Activated CD8-positive, alpha-beta memory T cell treated with anti-CD3 and anti-CD28 coated beads, Interleukin-2, amount 50 U/mL, for 24 hours (primary cell): ENCODE measurements around the gene FAM47E.
"Not testable (repeated sequence)": the region's sequence is repeated elsewhere in the genome, so short reads cannot be mapped to it uniquely, and the experiment has no call there.

Experiments
- DNase-seq: peaks from one replicate; pipeline ENCODE4 v3.0.0-alpha.2; 2020; ENCODE audit errors: extremely low read depth

Gene FAM47E

DNA sequence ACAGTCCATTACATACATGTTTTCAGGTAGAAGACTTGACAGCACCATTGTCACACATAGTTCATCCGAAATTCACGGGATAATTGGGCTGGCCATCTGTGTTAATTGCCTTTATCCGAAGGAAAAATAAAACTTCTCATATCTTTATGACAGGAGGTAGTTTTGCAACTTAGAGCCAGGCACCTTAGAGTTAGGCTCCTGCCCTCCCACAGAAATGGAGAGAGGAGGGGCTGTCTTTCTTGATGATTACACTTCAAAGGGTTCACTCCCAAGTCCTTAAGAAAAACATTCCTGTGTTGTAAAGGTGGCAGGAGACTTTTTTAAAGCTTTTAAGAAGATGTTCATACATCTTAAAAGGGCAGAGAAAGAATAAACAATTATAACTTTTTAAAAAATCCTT, 27.4 kb upstream of the FAM47E start:
- no peak for DNase-seq

GRCh38 chr4:76226418-76226817, 25.1 kb upstream of the FAM47E start:
- no peak for DNase-seq

DNA sequence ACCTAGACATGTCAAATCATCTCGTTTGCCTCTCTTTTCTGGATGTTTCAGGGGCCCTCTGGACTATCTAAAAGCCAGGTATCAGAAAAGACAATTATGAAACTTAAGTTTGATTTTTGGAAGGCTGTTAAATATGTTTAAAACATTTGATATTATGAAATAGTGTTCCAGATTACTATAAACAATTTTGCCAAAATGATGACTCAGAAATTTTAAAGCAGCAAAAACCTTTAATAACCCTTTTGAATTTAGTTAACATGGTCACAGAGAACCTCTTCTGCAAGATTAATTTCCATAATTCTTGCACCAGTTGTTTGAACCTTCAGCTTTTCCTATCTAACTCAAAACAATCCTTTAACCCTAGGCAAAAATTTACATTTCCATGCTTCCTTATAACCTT, 18.8 kb upstream of the FAM47E start:
- DNase-seq, result no peak

DNA sequence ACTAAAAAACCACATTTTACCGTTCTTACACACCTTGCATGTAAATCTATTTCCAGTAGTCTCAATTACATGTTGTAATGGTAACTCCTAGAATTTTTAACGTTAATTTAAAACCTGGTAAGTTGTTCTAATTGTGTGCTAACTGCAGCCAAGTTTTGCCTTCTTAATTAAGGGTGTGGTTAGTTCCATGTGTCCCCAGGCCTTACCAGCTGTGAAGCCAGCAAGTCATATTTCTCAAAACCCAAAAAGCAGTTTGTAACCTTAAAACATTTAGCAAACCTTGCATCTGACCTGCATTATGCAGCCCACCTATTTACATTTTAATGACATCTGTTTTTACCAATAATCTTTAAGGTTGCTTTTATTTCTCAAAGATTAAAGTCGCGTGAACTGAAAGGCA, 18.4 kb upstream of the FAM47E start:
- DNase-seq, result no peak

- DNase-seq, result no peak
These were observed 18.0 kb upstream of the FAM47E start for GRCh38 chr4:76233529-76233928.

DNA sequence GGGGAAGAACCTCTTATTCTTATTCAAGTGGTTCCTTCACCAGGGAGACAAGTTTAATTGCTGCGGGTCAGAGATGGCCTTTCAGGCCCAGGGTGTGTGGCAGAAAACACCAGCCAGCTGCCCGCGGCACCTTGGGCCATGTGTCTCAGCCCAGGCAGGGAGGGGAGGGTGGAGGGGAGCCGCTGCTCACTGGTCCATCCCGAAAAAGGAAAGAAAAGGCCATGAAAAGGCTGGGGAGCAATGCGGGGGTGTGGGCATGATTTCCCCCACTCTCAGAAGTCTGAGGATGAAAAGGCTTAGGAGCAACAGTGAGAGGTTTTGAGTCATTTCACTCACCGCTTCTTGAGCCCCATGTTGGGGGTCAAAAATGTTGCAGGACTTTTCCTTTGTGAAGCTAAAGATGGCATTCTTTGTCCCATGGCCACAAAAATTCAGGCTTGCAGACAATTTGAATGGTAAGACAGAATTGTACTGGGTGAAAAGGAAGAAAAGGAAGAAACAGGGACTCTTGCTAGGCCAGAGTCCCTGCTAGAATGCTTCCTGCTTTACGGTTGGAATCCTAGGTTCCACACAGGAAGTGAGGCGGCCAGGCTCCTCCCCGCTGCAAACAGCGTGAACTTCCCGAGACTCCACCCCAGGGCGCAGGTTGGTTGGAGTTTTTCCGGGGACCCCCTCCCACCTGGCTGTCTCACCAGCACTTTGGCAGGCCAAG, 17.4 kb upstream of the FAM47E start:
- DNase-seq, result no peak

DNA sequence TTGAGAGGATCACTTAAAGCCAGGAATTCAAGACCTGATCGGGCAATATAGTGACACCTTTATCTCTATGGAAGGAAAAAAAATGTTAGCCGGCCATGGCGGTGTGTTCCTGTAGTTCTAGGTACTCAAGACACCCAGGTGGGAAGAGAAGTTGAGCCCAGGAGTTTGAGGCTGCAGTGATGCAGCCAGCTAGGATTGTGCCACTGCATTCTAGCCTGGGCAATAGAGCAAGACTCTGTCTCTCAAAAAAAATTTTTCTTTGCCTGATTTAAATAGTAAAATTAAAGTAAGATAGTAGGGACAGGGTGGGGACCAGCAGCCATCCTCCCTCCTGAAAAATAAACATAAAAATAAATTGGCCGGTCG, 16.9 kb upstream of the FAM47E start:
- DNase-seq, result no peak

DNA sequence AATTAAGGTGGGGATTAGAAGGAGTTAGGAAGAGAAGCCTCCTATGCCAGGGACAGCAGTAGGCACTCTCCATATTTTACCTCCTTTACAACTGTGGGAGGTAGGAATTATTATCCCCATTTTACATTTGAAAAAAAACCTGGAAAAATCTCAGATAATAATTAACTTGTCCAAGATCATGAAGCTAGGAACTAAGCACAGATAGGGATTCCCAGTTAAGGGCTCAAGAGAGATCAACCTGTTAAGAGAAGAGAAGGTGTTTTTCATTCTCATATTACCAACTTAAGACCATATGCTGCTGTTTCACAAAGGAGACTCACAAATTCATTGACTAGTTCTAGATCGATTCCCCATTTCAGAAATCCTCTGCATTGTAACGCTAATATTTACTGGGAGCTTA, 16.1 kb upstream of the FAM47E start:
- DNase-seq, result no peak

DNA sequence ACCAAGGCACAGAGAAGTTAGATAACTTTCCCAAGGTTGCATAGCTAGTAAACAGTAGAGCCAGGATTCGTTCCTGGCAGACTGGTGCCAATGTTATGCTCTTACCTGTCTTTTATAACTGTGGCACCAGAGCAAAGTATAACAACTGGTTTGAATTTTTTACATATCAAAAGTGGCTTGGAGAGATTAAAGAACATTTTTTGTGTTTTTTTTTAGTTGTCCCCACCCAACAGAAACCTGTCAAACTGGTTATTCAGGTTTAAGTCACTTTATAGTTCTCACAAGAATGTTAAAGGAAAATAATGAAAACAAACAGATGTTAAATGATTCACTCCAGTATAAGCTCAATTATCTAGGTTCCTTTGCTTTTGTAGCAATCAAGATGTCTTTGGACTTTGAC, 15.6 kb upstream of the FAM47E start:
- no peak for DNase-seq

- DNase-seq, result no peak
These were observed 13.3 kb upstream of the FAM47E start for GRCh38 chr4:76238236-76238635.

DNA sequence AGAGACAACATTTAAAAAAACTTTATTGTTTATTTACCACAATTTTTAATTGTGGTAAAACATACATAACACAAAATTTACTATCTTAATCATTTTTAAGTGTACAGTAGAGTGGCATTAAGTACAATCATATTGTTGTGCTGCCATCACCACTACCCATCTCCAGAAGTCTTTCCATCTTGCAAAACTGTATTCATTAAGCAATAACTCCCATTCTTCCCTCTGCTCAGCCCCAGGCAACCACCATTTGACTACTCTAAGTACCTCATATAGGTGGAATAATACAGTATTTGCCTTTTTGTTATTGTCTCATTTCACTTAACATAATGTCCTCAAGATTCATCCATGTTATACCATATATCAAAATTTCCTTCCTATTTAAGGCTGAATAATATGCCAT, 12.8 kb upstream of the FAM47E start:
- no peak for DNase-seq

- no peak for DNase-seq
These were observed 11.3 kb upstream of the FAM47E start for GRCh38 chr4:76240236-76240635.

GRCh38 chr4:76243877-76244276, 7.6 kb upstream of the FAM47E start:
- not testable (repeated sequence) for DNase-seq

DNA sequence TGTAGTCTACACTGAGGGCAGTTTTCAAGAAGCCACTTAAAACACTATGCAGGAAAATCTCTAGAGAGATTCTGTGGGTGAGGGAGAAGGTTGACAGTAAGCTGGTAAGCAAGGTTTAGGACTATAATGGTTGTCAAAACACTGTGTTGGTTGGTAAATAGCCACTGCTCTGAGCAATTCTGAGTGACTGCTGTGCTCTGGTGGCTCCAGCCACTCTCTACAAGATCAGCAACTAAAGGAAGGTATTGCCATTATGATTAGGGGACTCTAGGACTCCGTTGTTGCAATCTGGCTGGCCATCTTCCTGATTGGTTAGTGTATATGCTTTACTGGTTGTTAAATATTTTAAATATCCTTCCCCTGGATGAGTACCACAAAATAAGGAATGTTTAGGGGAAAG, 5.5 kb upstream of the FAM47E start:
- no peak for DNase-seq

GRCh38 chr4:76246852-76247251, 4.7 kb upstream of the FAM47E start:
- no peak for DNase-seq

GRCh38 chr4:76250962-76251361, 559 bp upstream of the FAM47E start:
- DNase-seq, result no peak

GRCh38 chr4:76252271-76252653, 741 bp downstream of the FAM47E start:
- no peak for DNase-seq

GRCh38 chr4:76253511-76253910, 2.0 kb downstream of the FAM47E start:
- DNase-seq, result no peak

DNA sequence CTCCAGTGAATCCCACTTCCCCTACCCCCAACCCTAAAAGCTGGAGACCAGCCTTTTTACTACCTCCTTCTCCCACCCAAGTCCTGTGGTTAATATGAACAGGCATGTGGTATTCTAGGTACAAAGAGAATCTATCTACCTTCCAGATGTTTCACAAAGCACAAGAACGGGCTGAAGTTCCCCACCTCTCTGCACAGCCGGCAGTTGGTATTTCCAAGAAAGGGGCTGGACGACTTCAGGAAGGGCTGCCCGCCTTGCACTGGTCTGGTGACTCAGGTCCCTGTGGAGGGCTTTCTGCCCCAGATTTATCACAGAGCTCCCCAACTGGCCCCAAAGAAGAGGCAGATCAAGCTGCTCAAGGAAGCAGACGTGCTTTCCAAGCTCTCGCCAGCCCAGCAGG, 4.5 kb downstream of the FAM47E start:
- DNase-seq, result no peak

- no peak for DNase-seq
These were observed 5.4 kb downstream of the FAM47E start for GRCh38 chr4:76256968-76257367.

- DNase-seq, result no peak
These were observed 6.3 kb downstream of the FAM47E start for GRCh38 chr4:76257824-76258223.

- DNase-seq, result no peak
These were observed 9.1 kb downstream of the FAM47E start for GRCh38 chr4:76260571-76260970.

DNA sequence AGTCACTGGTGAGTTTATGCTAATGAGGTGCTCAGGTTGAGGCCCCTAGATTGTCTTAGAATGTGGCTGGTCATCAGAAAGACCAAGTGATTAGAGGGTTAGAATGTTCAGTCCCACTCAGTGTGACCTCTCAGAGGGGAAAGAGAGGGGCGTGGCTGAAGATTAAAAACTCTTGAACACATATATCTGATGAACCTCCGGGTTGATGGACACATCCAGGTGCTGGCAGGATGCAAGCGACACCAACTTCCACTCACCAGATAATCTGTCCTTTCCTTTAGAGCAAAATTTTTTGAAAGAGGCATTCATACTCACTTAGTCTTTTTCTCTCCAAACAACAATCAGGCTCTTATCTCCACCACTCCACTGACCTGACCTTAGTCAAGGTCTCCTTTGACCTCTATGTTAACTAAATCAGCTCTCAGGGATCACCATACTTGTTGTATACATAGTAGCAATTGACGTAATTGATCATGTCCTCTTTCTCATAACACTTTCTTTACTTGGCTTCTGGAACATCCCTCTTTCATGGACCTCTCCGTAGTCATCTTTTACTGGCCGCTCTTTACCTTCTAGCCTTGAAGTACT, 14.2 kb downstream of the FAM47E start:
- DNase-seq, result no peak

DNA sequence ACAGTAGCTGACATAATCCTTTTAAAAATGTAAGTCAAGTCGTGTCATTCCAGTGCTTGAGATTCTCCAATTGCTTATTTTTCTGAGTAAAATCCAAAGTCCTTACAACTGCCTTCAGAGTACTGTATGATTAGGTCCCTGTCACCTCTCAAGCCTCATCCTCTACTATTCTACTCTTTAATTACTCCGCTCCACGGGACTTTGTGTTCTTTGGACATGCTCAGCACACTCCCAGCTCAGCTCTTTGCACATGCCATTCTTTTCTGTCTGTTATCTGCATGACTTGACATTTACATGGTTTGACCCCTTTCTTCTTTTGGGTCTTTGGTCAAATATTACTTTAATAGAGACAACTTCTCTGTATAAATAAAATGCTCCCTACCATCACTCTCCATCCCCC, 15.1 kb downstream of the FAM47E start:
- DNase-seq, result no peak
